AG09309 (cell line): ENCODE measurements around the gene MED26.

Experiments
- DNase-seq: peaks from one replicate; pipeline ENCODE4 v3.0.0-alpha.2; 2010; ENCODE audit warnings: low read depth
- H3K4me3 ChIP-seq: 2 replicates; pipeline ENCODE4 v1.5.1; 2011; ENCODE audit warnings: mild to moderate bottlenecking, low read depth, low read length, moderate library complexity; ENCODE audit not compliant: control insufficient read depth
- CTCF ChIP-seq: IDR thresholded peaks from 2 replicates; pipeline ENCODE4 v1.5.1; 2011; ENCODE audit warnings: mild to moderate bottlenecking, low read depth, low read length, inconsistent platforms; ENCODE audit not compliant: insufficient read depth, control insufficient read depth; ENCODE audit errors: missing control alignments

MED26 gene

GRCh38 chr19:16650821-16651220 lies 22.8 kb upstream of the MED26 start:
- TF ChIP-seq CTCF = no peak
- no peak for DNase-seq

GRCh38 chr19:16649734-16650133 lies 21.7 kb upstream of the MED26 start:
- no peak for TF ChIP-seq CTCF
- DNase-seq = no peak
- no peak overlapping the region for H3K4me3 ChIP-seq

More at GRCh38 chr19:16650821-16651220, 22.8 kb upstream of the MED26 start:
- H3K4me3 ChIP-seq = no peak overlapping the region

GRCh38 chr19:16645140-16645539 lies 17.1 kb upstream of the MED26 start:
- DNase-seq = no peak
- no peak overlapping the region for H3K4me3 ChIP-seq
- no peak for TF ChIP-seq CTCF

- no peak for TF ChIP-seq CTCF
- H3K4me3 ChIP-seq = no peak overlapping the region
- no peak for DNase-seq
Observed at GRCh38 chr19:16641695-16642094, 13.7 kb upstream of the MED26 start.

GRCh38 chr19:16640951-16641350 lies 12.9 kb upstream of the MED26 start:
- TF ChIP-seq CTCF = no peak
- DNase-seq = no peak
- no peak overlapping the region for H3K4me3 ChIP-seq

GRCh38 chr19:16638666-16639065 lies 10.7 kb upstream of the MED26 start:
- no peak overlapping the region for H3K4me3 ChIP-seq
- no peak for TF ChIP-seq CTCF
- DNase-seq = no peak

GRCh38 chr19:16637535-16637934 lies 9.5 kb upstream of the MED26 start:
- no peak for DNase-seq
- no peak overlapping the region for H3K4me3 ChIP-seq
- TF ChIP-seq CTCF = no peak
